Measurements from ENCODE around the gene TNRC6B. TPM values are rescaled to one million over a fixed set of nuclear protein-coding genes. Genes with fewer than 3 reads are reported as not detected.

The TNRC6B gene
- total RNA-seq, 6 experiments from 2014 or later = 30.8 to 36.3 (median 34.3) TPM

DNA sequence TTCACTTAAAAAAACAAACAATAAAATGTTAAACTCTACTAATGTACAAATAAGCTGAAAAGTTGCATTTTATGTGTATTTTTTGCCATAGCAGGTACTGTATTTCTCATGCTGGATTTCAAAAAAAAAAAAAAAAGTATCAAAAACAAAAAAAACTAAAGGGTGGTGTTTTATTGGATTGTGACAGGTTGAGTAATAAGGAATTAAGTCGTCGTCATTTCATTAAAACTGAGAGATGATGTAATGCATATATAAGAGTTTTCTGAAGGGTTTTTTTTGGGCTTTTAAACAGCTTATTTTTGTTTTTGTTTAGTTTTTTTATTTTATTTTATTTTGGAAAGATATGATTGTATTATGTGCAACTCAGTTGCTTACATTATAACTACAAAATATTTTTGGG is 157.6 kb downstream of the TNRC6B start:
- no peaks in the 10 kb centered on the region for H3K9me3 Mint-ChIP-seq
- no peaks in the 10 kb centered on the region; the same call in 1 of the 2 replicates for H3K27me3 Mint-ChIP-seq (ENCODE audit: insufficient read depth)
- DNase-seq = no peak
- 0 out of 2 replicates have a peak, but pooled peaks cover 9% of the 10 kb centered on the region for H3K36me3 Mint-ChIP-seq (ENCODE audit: low read depth)
- TF ChIP-seq, protein P1, sequence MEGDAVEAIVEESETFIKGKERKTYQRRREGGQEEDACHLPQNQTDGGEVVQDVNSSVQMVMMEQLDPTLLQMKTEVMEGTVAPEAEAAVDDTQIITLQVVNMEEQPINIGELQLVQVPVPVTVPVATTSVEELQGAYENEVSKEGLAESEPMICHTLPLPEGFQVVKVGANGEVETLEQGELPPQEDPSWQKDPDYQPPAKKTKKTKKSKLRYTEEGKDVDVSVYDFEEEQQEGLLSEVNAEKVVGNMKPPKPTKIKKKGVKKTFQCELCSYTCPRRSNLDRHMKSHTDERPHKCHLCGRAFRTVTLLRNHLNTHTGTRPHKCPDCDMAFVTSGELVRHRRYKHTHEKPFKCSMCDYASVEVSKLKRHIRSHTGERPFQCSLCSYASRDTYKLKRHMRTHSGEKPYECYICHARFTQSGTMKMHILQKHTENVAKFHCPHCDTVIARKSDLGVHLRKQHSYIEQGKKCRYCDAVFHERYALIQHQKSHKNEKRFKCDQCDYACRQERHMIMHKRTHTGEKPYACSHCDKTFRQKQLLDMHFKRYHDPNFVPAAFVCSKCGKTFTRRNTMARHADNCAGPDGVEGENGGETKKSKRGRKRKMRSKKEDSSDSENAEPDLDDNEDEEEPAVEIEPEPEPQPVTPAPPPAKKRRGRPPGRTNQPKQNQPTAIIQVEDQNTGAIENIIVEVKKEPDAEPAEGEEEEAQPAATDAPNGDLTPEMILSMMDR (IDR thresholded peaks at IDR 0.05) = no peak
- H3K4me3 Mint-ChIP-seq = no peak overlapping the region
- H3K4me1 Mint-ChIP-seq (ENCODE audit: low read depth) = peaks cover 14% of the 10 kb centered on the region
- no peak overlapping the region for H3K27ac Mint-ChIP-seq

DNA sequence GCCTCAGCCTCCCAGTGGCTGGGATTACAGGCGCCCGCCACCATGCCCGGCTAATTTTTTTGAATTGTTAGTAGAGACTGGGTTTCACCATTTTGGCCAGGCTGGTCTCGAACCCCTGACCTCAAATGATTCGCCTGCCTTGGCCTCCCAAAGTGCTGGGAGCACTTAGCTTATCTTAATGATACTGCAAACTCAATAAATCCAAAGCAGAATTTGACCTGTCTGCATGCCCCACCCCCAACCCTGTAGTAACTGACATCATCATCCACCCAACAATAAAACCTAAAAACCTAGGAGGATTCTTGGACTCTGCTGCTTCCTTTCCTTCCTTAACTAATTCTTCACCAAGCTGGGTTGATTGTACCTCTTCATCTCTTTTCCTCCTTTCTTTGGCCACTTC is 162.3 kb downstream of the TNRC6B start:
- H3K27me3 Mint-ChIP-seq (ENCODE audit: insufficient read depth) = no peaks in the 10 kb centered on the region; the same call in none of the 2 replicates
- no peaks in the 10 kb centered on the region for H3K36me3 Mint-ChIP-seq (ENCODE audit: low read depth)
- H3K4me1 Mint-ChIP-seq (ENCODE audit: low read depth) = peaks cover under 1% of the 10 kb centered on the region; the same call in 1 of the 2 replicates
- TF ChIP-seq, protein P1 (IDR thresholded peaks at IDR 0.05) = no peak
- no peak overlapping the region for H3K4me3 Mint-ChIP-seq
- no peaks in the 10 kb centered on the region for H3K9me3 Mint-ChIP-seq
- no peak overlapping the region for H3K27ac Mint-ChIP-seq
- no peak for DNase-seq

DNA sequence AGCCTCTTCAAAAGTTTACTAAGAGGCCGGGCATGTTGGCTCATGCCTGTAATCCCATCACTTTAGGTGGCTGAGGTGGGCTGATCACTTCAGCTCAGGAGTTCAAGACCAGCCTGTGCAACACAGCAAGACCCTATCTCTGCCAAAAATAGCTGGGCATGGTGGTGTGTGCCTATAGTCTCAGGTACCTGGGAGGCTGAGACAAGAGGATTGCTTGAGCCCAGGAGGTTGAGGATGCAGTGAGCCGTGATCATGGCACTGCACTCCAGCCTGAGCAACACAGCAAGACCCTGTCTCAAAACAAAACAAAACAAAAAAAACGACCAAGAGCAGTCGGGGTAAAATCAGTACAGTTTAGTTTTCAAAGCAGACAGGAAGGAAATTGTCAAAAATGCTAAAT is 163.9 kb downstream of the TNRC6B start:
- H3K9me3 Mint-ChIP-seq = no peaks in the 10 kb centered on the region
- no peak overlapping the region for H3K27ac Mint-ChIP-seq
- no peak for DNase-seq
- H3K36me3 Mint-ChIP-seq (ENCODE audit: low read depth) = no peaks in the 10 kb centered on the region
- no peak overlapping the region for H3K4me3 Mint-ChIP-seq
- H3K4me1 Mint-ChIP-seq (ENCODE audit: low read depth) = peaks cover 4% of the 10 kb centered on the region; the same call in 1 of the 2 replicates
- H3K27me3 Mint-ChIP-seq (ENCODE audit: insufficient read depth) = no peaks in the 10 kb centered on the region; the same call in 1 of the 2 replicates
- TF ChIP-seq, protein P1 (IDR thresholded peaks at IDR 0.05) = no peak

DNA sequence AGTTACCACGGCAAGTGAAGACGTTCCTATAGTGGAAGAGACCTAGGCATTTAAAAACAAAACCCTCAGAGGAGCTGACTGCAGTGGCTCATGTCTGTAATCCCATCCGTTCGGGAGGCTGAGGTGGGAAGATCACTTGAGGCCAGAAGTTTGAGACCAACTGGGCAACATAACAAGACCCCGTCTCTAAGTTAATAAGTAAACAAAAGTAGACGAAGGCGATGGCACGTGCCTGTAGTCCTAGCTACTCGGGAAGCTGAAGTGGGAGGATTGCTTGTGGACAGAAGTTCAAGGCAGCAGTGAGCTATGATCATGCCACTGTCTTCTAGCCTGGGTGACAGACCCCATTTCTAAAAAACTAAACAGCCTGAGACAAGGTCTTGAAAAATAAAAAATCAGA is 164.8 kb downstream of the TNRC6B start:
- Mint-ChIP-seq H3K4me1 (ENCODE audit: low read depth) (peaks cover 9% of the 10 kb centered on the region), H3K4me3 (no peak overlapping the region), H3K27me3 (ENCODE audit: insufficient read depth) (no peaks in the 10 kb centered on the region; the same call in 1 of the 2 replicates), H3K9me3 (no peaks in the 10 kb centered on the region), H3K36me3 (ENCODE audit: low read depth) (peaks cover 3% of the 10 kb centered on the region; the same call in 1 of the 2 replicates), H3K27ac (no peak overlapping the region)
- TF ChIP-seq, protein P1 (IDR thresholded peaks at IDR 0.05) = no peak
- DNase-seq = no peak

DNA sequence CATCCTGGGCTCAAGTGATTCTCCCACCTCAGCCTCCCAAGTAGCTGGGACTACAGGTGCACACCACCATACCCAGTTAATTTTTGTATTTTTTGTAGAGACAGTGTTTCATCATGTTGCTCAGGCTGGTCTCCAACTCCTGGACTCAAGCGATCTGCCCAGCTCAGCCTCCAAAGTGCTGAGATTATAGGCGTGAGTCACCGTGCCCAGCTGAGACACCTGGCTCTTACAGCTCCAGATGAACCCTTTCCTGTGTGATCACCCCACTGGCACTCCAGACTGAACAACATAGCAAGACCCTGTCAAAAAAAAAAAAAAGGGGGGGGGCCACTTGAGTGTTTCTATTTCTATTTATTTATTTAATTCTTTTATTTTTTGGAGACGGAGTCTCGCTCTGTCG is 167.5 kb downstream of the TNRC6B start:
- no peak for DNase-seq
- H3K4me1 Mint-ChIP-seq (ENCODE audit: low read depth) = peaks cover 21% of the 10 kb centered on the region

More for the DNA sequence above, 167.5 kb downstream of the TNRC6B start:
- H3K36me3 Mint-ChIP-seq (ENCODE audit: low read depth) = peaks cover 9% of the 10 kb centered on the region
- TF ChIP-seq, protein P1 (IDR thresholded peaks at IDR 0.05) = no peak
- no peaks in the 10 kb centered on the region; the same call in 1 of the 2 replicates for H3K27me3 Mint-ChIP-seq (ENCODE audit: insufficient read depth)
- peak overlapping the region; percentile 100 for H3K4me3 Mint-ChIP-seq
- H3K27ac Mint-ChIP-seq = no peak overlapping the region; the same call in 1 of the 2 replicates
- no peaks in the 10 kb centered on the region for H3K9me3 Mint-ChIP-seq

All from HFFc6 (cell line).